GM12873 (cell line): ENCODE results near the gene ID3.

Experiments
- TF ChIP-seq, protein P1 (sequence below): IDR thresholded peaks from 2 replicates; pipeline ENCODE4 v1.5.1; 2012; ENCODE audit warnings: low read depth, mild to moderate bottlenecking, moderate library complexity, low read length, control low read depth; ENCODE audit not compliant: insufficient read depth; ENCODE audit errors: missing control alignments

The ID3 gene

DNA sequence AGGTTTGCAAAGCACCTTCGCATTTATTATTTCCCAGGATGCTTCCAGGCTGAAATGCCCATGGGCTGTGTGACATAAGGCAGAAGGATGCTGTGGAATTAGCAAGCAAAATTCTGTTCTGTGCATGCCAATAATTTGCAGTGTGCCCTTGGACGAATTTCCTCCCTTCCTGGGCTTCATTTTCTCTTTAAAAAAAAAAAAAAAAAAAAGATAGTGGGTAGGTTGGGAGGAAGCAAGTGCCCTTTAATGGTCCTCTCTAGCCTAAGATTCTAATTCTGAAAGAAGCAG lies 2.5 kb upstream of the ID3 start:
- TF ChIP-seq, protein P1, sequence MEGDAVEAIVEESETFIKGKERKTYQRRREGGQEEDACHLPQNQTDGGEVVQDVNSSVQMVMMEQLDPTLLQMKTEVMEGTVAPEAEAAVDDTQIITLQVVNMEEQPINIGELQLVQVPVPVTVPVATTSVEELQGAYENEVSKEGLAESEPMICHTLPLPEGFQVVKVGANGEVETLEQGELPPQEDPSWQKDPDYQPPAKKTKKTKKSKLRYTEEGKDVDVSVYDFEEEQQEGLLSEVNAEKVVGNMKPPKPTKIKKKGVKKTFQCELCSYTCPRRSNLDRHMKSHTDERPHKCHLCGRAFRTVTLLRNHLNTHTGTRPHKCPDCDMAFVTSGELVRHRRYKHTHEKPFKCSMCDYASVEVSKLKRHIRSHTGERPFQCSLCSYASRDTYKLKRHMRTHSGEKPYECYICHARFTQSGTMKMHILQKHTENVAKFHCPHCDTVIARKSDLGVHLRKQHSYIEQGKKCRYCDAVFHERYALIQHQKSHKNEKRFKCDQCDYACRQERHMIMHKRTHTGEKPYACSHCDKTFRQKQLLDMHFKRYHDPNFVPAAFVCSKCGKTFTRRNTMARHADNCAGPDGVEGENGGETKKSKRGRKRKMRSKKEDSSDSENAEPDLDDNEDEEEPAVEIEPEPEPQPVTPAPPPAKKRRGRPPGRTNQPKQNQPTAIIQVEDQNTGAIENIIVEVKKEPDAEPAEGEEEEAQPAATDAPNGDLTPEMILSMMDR, result no peak

GRCh38 chr1:23561076-23561812 lies 1.9 kb upstream of the ID3 start:
- TF ChIP-seq, protein P1, result no peak

DNA sequence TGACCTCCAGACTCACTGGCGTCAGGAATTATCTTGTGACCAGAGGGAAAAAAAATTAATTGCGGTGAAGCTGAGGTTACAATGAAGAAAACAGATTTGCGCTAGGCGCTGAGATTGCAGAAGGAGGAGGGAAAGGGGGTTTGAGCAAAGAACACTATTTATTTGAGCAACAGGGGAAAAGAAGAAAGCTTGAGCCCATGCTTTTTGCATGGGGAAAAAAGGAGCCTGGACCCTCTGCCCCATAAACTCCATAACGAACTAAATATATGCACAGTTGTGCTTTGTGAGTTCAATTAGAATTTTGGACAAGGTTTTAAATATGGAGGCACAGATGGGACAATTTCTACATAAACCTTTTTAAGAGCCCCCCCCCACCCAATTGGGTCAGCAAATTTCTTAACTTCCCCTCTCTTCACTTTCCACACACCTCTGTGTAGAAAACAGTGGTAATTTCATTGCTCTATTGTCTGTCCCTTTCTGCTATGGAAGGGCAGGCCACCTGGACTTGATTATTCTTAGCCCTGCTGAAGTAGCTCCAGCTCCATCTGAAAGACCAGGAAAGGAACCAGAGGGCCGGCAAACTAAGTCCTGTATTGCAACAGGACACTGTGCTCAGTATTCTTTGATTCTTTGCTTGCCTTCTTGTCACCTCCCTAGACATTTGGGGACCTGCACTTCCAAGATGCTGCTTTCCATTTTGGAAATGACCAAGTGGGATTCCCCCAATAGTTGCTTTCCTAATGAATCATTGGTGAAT lies 862 bp upstream of the ID3 start:
- TF ChIP-seq, protein P1, result no peak

DNA sequence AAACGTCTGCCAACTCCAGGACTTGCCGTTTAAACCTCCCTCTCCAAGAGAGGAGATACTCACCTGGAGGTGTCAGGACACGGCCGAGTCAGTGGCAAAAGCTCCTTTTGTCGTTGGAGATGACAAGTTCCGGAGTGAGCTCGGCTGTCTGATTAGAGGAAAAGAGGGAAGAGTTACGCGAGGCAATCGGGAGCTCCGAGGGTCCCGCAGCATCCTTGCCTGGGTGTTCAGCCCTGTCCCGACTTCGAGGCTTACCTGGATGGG lies 497 bp downstream of the ID3 start:
- TF ChIP-seq, protein P1, result no peak

DNA sequence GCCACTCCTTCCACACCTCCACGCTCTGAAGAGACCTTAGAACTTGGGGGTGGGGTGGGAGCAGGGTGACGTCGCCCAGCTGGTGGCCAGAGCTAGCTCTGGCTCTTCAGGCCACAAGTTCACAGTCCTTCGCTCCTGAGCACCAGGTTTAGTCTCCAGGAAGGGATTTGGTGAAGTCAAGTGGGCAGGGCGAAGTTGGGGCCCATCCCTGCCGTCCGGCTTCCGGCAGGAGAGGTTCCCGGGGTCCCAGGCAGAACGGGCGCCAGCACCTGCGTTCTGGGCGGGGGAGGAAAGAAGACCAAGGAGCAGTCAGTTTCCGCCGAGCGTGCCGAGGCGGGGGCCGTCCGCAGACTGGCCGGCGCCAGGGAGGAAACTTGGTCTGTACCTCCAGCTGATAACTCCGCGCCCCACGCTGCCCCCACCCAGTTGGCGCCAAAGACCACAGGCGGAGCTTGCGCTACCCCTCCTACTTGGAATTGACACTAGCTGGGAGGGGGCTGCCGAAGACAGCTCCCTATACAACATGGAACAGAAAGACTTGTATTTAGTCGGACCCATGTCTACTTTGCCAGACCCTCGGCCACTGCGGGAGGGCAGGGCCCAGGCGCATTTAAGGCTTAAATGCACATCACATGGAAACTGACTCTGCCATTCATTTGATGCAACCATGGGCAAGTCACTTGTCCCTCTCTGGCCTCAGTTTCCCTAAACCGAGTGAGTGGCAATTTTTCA lies 995 bp downstream of the ID3 start:
- TF ChIP-seq, protein P1, result no peak

- TF ChIP-seq, protein P1, result no peak
Measured at GRCh38 chr1:23557471-23558124, 1.7 kb downstream of the ID3 start.

DNA sequence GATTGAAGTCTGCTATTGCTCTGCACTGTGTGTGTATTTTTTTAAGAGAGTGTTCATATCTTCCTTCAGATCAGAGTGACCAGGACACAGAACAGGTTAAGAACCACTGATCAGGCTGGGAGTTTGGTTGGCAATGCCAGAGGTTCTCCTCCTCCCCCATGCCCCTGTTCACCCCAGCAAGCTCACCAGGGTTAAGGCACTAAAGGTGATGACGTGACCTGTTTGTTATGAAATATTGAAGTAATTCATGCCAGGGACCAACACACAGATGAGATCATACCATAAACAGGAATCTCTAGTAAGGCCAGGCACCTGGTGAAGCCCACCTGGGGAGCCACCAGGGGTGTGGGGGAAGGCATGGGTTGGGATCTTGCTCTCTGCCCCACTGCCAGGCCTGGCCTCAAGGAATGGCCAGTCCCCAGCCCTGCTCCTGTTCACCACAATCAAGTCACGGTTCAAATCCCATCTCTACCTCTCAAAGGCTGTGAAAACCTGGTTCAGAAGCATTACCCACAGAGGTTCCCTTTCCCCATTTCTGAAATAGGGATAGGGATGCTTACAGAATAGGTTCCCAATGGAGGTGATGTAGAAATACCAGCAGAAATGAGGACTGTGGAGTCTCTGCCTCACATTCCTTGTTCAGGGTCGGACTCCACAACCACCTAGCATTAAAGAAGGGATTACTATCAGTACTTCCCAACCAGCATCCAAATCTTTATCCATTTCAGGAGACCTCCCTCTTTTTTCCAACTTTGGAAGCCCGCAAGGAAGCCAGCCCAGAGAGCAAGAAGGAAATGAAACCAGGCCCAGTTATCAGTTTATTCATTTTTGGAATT lies 2.4 kb downstream of the ID3 start:
- TF ChIP-seq, protein P1, result no peak
